GM19099 (cell line): ENCODE data around the gene CDKN2AIP.

Experiments
- POLR2A ChIP-seq: IDR thresholded peaks from 3 replicates; pipeline ENCODE4 v1.6.1; 2011; ENCODE audit warnings: low read depth; ENCODE audit not compliant: insufficient read length; ENCODE audit errors: extremely low read depth

CDKN2AIP gene, protein sequence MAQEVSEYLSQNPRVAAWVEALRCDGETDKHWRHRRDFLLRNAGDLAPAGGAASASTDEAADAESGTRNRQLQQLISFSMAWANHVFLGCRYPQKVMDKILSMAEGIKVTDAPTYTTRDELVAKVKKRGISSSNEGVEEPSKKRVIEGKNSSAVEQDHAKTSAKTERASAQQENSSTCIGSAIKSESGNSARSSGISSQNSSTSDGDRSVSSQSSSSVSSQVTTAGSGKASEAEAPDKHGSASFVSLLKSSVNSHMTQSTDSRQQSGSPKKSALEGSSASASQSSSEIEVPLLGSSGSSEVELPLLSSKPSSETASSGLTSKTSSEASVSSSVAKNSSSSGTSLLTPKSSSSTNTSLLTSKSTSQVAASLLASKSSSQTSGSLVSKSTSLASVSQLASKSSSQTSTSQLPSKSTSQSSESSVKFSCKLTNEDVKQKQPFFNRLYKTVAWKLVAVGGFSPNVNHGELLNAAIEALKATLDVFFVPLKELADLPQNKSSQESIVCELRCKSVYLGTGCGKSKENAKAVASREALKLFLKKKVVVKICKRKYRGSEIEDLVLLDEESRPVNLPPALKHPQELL

DNA sequence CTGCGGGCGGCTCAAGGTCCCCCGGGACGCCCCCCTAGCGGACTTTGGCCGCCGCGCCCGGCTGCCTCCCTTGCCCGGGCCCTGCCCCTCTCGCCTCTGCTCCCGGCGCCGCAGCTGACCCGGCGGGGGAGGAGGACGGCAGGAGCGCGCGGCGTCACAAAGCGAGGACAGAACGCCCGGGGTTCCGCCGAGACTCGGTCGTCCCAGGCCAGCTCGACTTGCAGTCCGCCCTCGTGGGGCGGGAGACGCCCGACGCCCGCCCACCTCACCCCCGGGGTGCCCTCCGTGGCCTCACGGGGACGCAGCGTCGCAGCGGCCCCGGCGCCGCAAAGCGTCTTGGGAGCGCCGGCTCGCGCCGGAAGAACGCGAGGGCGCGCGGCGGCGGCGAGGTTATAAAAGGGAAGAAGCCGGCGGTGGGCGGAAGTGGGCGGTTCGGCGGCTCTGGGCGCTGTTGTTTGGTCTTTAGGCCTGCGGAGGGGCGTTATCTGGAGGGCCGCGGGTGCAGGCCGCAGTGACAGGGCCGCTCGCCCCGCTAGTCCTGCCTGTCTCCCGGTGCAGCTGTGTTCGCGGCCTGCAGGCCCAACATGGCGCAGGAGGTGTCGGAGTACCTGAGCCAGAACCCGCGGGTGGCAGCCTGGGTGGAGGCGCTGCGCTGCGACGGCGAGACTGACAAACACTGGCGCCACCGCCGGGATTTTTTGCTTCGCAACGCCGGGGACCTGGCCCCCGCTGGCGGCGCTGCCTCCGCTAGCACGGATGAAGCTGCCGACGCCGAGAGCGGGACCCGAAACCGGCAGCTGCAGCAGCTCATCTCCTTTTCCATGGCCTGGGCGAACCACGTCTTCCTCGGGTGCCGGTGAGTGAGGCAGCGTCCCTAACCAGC lies at the start of gene CDKN2AIP:
Gene CDKN2AIP, plus strand, starts transcription at position 423 of the 883 bp plus-strand sequence. Its CDS starts 162 bp downstream, at position 585.
- TF ChIP-seq POLR2A = peak; percentile 95

DNA sequence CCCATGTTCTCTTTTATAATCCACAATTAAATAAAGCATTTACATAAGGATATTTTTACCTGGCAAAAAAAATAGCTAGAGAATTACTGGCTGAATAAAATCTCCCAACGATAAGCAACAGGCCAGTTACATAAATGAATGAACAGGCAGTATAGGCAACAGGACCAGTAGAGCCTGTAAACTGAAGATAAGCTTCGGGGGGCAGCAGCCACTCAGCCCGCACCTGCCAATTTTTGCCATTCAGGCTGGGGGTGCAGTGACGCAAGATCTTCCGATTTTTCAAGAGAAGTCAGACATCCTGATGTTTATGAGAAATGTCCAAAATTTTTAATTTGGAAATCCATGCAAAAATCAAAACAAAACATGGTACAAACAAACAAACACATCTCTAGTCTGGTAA lies 49.0 kb upstream of the CDKN2AIP start:
- no peak for TF ChIP-seq POLR2A

DNA sequence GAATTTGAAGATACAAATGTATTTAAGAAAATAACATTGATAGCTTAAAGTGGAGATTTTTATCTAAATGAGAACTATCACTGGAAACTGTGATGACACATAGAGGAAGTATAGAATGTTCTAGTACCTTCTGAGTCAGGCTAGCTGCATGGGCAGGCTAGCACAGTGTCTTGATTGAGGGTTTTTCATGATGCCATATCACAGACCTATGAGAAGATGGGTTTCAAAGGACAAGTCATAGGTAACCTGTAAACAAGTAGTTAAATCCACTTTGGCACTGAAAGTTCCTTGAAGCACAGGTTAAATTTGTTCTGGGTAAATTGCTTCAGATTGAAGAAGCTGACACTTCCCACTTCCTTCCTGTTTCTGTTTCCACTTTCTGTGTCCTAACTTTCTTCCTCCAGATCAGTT lies 48.2 kb upstream of the CDKN2AIP start:
- no peak for TF ChIP-seq POLR2A

DNA sequence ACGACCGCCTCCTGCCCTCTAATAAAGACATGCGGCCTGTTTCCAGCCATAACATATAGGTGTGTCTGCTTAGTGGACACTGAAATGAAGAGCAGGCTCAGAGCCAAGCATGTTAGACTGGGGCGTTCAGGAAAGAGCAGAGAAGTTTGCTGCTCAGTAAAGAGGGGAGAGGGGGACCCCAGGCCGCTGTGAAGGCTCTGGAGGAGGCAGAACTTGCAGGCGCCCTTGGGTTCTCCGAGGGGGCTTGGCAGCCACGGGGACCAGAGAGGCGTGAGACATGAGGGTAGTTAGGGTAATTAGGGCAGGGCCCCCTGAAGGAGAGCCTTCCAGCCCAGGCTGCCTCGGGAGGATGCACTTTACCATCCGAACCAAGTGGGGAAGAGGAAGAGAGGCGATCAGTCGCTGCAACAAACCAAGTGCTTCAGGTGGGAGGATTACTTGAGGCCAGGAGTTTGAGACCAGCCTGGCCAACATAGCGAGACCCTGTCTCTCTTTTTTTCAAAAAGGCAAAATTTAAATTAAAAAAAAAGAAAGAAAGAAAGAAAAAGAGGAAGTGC lies 46.6 kb upstream of the CDKN2AIP start:
- TF ChIP-seq POLR2A = no peak

DNA sequence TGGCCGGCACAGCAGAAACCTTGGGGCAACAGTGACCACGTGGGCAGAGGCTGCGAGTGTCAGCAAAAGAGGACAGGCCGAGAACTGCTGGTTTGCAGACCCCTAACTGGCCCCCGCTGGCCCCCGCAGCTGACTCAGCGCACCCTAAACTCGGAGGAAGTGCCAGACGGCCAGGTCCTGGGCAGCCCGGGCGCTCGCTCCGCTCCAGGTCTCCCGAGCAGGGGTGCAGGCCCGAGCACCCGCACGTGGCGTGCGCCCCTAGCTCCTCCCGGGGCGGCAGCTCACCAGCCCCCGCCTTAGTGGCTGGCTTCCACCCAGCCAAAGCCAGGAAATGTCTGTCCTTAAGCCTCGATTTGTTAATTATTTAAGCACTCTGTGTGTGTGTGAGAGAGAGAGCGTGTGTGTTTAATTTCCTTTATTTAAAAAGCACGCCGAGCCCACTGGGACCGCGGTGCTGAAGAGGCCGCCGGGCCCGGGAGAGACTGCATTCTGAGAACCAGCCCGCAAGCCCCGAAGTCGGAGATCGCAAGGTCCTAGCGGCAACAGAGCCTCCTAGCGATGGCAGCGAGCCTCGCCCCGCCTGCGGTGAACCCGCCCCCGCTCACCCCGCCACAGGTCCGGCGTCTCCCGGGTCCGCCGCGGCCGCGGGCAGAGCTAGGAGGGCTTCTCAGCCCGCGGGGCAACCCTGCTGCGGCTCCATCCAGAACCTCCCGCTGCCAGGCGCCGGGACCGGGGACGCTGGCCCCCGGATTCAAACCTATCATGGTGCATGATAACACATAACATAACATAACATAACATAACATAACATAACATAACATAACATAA lies 45.9 kb upstream of the CDKN2AIP start:
- TF ChIP-seq POLR2A = peak; percentile 40

DNA sequence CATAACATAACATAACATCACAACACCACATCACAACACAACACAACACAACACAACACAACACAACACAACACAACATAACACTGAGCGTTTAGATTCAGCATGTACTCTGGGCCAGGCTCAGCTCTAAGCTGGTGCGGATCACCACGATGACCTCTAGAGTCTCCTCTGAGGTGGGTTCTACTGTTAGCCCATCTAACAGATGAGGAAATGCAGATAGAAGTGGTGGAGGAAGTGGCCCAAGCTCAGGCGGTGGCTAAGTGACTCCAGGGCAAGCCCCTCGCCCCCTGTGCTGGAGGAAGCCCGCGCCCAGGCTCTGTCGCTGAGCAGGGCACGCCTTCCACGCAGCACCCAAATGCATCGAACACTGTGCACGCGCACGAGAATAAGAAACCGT lies 45.3 kb upstream of the CDKN2AIP start:
- TF ChIP-seq POLR2A = no peak

DNA sequence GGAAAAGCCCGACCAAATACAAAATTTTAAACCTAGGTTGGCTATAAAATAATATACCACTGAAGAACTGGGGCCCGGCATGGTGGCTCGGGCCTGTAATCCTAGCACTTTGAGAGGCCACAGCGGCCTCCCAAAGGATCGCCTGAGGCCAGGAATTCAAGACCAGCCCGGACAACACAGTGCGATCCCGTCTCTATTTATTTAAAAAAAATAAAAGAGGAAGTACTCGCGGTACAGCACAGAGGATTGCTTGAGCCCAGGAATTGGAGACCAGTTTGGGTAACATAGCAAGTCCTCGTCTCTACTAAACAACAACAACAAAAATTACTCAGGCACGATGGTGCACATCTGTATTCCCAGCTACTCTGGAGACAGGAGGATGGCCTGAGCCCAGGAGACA lies 44.8 kb upstream of the CDKN2AIP start:
- no peak for TF ChIP-seq POLR2A

DNA sequence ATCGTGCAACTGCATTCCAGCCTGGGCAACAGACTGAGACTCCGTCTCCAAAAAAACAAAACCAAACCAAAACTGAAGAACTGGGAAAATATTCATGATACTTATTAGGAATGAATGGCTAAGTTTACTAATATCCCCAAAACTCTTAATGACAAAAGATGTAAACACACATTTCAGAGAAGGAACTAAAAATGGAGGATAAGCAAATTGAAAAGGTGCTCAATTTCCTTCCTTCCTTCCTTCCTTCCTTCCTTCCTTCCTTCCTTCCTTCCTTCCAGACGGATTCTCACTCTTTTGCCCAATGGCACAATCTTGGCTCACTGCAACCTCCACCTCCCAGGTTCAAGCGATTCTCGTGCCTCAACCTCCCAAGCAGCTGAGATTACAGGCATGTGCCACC lies 44.4 kb upstream of the CDKN2AIP start:
- no peak for TF ChIP-seq POLR2A

DNA sequence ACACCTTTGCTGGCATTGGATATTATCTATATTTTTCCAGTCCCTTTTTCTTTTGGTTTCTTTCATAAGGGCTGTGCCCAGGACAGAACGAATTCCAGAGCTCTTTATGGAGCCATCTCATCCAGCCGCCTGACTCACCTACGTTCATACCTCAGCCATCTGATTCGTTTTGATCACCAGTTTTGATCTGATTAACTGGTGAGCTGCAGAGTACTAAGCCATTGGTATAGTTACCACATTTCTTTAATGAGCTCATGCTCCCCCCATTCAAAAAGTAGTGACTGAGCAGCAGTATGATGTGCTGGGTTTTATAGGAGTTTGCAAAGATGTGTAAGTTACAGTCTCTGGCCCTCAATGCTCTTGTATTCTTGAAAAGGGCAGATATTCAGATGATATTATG lies 43.0 kb upstream of the CDKN2AIP start:
- TF ChIP-seq POLR2A = no peak

DNA sequence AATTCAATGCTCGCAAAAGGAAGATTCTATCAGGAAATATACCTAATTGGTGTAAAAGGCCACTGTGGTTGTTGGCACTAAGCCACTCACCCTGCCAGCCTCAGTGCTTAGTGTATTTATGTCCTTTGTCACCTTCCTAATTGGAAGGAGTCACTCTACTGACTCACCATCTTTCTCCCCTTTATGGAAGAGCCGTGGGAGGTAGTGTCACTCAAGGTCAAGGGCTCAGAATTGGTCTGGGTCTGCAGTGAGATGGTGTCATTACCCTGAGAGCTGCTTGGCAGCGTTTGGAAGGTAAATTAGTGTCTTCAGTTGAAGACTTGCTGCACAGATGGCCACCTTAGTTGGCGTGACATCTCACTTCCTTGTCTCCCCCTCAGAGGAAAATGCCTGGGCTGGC lies 41.7 kb upstream of the CDKN2AIP start:
- no peak for TF ChIP-seq POLR2A

DNA sequence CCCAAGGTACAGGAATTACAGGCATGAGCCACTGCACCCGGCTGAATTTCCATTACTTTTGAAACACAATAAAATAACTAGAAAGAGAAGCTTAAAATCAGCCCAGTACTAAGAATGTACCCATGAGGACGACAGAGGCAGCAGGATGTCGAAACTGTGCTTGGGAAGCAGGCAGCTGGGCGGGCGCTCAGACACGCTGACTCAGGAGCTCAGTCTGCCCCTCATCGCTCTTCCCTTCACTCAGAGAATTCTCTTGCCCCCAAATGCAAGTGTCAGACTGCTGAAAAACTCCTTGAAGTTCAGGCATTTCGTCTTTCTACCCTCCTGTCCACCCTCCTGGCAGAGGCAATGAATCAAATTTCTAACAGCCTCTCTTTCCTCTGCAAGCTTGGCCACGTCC lies 41.0 kb upstream of the CDKN2AIP start:
- no peak for TF ChIP-seq POLR2A

DNA sequence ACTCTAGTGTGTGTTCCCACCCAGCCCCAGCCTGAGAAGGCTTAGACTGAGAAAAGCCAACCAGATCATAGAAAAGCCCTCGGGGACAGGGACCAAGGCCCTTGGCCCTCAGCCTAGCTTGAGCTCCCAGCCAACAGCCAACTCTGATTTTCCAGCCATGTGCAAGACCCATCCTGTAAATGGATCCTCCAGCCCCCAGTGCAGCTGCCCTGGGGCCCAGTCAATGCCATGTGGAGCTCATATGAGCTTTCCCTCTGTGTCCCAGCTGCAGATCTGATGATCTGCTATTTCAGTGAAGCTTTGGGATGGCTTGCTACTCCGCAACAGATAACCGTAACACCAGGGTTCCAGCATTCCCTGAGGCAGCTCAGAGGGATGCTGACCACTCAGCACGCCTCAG lies 40.5 kb upstream of the CDKN2AIP start:
- TF ChIP-seq POLR2A = no peak

DNA sequence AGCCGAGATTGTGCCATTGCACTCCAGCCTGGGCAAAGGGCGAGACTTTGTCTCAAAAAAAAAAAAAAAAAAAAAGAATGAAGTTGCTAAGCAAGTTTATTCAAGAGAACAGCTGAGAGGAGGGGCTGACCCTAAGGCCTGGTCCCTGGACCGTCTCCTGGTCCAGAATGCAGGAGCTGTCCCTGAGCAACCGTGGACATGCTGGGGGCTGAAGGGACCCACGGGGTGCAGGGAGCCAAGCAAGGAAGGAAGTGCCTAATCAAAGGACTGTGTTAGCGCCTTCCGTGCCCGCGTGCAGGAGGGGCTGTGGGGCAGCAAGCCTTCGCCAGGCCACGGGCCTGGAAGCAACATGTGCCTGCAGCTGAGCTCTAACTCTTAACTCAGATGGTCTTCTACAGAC lies 39.1 kb upstream of the CDKN2AIP start:
- no peak for TF ChIP-seq POLR2A

DNA sequence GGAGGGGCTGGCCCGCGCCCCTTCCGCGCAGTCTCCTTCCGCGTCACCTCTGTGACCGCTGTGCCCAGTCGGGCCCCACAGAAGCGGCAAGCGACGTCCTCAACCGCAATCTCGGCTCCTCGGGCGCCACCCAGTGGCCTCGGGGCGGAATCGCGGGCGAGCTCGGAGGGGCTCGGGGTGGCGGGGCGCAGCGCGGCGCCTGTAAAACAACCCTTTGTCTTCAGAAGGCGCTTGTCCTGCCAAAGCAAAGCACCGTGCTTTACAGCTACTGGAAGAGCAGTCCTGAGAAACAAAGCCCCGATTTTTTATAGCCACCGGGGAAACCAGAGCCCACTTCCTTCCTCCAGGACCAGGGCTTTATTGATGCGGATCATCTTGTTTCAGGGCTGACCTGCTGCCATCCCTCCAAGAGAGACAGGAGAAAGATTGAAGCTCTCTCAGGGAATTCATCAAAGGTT lies 37.3 kb upstream of the CDKN2AIP start:
- TF ChIP-seq POLR2A = peak; percentile 32
